Karpas-422 (cell line): ENCODE data around the gene NPPA. TPM values are rescaled to one million over a fixed set of nuclear protein-coding genes. Genes with fewer than 3 reads are reported as not detected.

ENCODE experiments used
- DNase-seq: peaks from one replicate; pipeline ENCODE4 v3.0.0-alpha.2; 2015
- H2AFZ ChIP-seq: fragments of 200-600 bp; sonication (generic); 2 replicates; pipeline ENCODE4 v1.6.1; 2014; ENCODE audit warnings: antibody characterized with exemption, low read length, mixed read lengths
- H3K27ac ChIP-seq: fragments of 200-600 bp; sonication (generic); 2 replicates; pipeline ENCODE4 v1.5.1; 2014; ENCODE audit warnings: mild to moderate bottlenecking, low read length, moderate library complexity
- H3K27me3 ChIP-seq: fragments of 200-600 bp; sonication (generic); 2 replicates; pipeline ENCODE4 v1.6.1; 2014; ENCODE audit warnings: low read length, mixed read lengths
- H3K36me3 ChIP-seq: fragments of 200-600 bp; sonication (generic); 2 replicates; pipeline ENCODE4 v1.6.1; 2014; ENCODE audit warnings: low read length, mixed read lengths; ENCODE audit not compliant: insufficient read depth
- H3K4me1 ChIP-seq: fragments of 200-600 bp; sonication (generic); 2 replicates; pipeline ENCODE4 v1.6.1; 2014; ENCODE audit warnings: mild to moderate bottlenecking, low read length, mixed read lengths
- H3K4me2 ChIP-seq: fragments of 200-600 bp; sonication (generic); 2 replicates; pipeline ENCODE4 v1.6.1; 2014; ENCODE audit warnings: low read length, low read depth, mild to moderate bottlenecking; ENCODE audit not compliant: poor library complexity, severe bottlenecking
- H3K4me3 ChIP-seq: fragments of 200-600 bp; sonication (generic); 2 replicates; pipeline ENCODE4 v1.5.1; 2014; ENCODE audit warnings: mild to moderate bottlenecking, antibody characterized with exemption, low read length, mixed read lengths
- H3K79me2 ChIP-seq: fragments of 200-600 bp; sonication (generic); 2 replicates; pipeline ENCODE4 v1.6.1; 2014; ENCODE audit warnings: mild to moderate bottlenecking, low read length, mixed read lengths
- H3K9ac ChIP-seq: fragments of 200-600 bp; sonication (generic); 2 replicates; pipeline ENCODE4 v1.6.0; 2014; ENCODE audit warnings: low read length
- H3K9me2 ChIP-seq: fragments of 200-600 bp; sonication (generic), shearing (Covaris generic); replicated peaks from 2 replicates; pipeline ENCODE4 v1.6.0; 2014; ENCODE audit warnings: mild to moderate bottlenecking, low read length, moderate library complexity; ENCODE audit not compliant: insufficient read depth
- H3K9me3 ChIP-seq: fragments of 300-700, 200-600 bp; sonication (generic); 2 replicates; pipeline ENCODE4 v1.6.1; 2014; ENCODE audit warnings: low read length, mixed read lengths
- H4K20me1 ChIP-seq: fragments of 200-600 bp; sonication (generic); 2 replicates; pipeline ENCODE4 v1.6.1; 2014; ENCODE audit warnings: mild to moderate bottlenecking, antibody characterized with exemption, low read length, low read depth; ENCODE audit not compliant: insufficient read depth
- total RNA-seq: library from RNA; depleted of rRNA; stranded (reverse); fragments of >200 nt; shearing (Covaris generic); gene quantifications from 2 replicates; pipeline ENCODE4 v1.2.3, GENCODE V29; 2014; ENCODE audit warnings: low replicate concordance

The NPPA gene
- total RNA-seq, 1 experiment from 2014 or later, result not detected

GRCh38 chr1:11835441-11836225, 11.9 kb downstream of the NPPA start:
- Histone ChIP-seq H3K36me3 (peaks cover 16% of the 10 kb centered on the region; the same call in 1 of the 2 replicates), H4K20me1 (peaks cover 8% of the 10 kb centered on the region; the same call in 1 of the 2 replicates), H3K9ac (no peak overlapping the region), H3K79me2 (no peaks in the 10 kb centered on the region), H3K4me3 (no peak overlapping the region), H2AFZ (no peak overlapping the region), H3K9me2 (no peaks in the 10 kb centered on the region), H3K4me1 (peaks cover 4% of the 10 kb centered on the region), H3K27ac (no peak overlapping the region), H3K27me3 (no peaks in the 10 kb centered on the region), H3K4me2 (no peak overlapping the region), H3K9me3 (no peaks in the 10 kb centered on the region)
- no peak for DNase-seq

DNA sequence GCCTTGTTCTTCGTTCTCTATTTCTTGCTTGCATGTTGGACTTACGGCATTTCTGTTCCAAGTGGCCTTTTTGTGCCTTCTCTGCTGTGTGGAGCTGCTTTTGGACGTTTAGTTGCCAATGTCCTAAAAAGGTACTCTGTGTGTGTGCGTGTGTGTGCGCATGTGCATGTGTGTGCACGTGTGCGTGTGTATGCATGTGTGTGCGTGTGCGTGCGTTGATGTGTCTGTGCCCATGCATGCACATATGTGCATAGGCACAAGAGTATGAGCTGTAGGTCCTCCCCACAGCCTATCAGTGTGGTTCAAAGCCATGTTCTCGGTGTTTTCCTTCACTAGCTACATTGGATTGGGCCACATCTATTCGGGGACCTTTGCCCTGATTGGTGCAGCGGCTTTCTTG, 13.7 kb downstream of the NPPA start:
- Histone ChIP-seq H3K36me3 (peaks cover 9% of the 10 kb centered on the region), H3K9ac (no peak overlapping the region)

DNA sequence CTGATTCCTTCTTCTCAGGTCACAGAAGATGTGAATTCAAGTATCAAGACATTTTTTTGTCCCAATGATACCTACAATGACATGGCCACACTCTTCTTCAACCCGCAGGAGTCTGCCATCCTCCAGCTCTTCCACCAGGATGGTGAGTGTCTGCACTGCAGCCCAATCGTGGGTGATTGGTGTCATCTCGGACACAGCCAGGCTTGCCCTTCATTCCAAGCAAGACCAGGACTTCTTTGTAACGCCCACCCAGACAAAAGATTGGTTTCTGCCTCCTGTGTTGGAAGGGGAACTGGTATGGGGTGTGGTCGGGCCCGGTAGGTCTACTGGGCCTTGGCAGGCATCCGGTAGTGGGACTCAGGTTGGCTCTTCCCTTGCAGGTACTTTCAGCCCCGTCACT, 14.1 kb downstream of the NPPA start:
- no peak overlapping the region for H3K9ac ChIP-seq
- peaks cover 7% of the 10 kb centered on the region; the same call in 1 of the 2 replicates for H4K20me1 ChIP-seq
- peaks cover 10% of the 10 kb centered on the region for H3K36me3 ChIP-seq
- H2AFZ ChIP-seq, result no peak overlapping the region
- no peaks in the 10 kb centered on the region for H3K9me2 ChIP-seq
- H3K4me1 ChIP-seq, result no peaks in the 10 kb centered on the region
- no peaks in the 10 kb centered on the region for H3K27me3 ChIP-seq
- no peaks in the 10 kb centered on the region for H3K9me3 ChIP-seq
- no peak overlapping the region for H3K4me3 ChIP-seq
- H3K79me2 ChIP-seq, result no peaks in the 10 kb centered on the region
- no peak for DNase-seq
- no peak overlapping the region for H3K4me2 ChIP-seq
- no peak overlapping the region for H3K27ac ChIP-seq

More for the DNA sequence above, 13.7 kb downstream of the NPPA start:
- Histone ChIP-seq H3K9me2 (no peaks in the 10 kb centered on the region), H3K79me2 (no peaks in the 10 kb centered on the region), H3K9me3 (no peaks in the 10 kb centered on the region), H3K4me3 (no peak overlapping the region), H3K4me2 (no peak overlapping the region), H2AFZ (no peak overlapping the region), H3K27me3 (no peaks in the 10 kb centered on the region), H3K27ac (no peak overlapping the region), H3K4me1 (no peaks in the 10 kb centered on the region), H4K20me1 (peaks cover 8% of the 10 kb centered on the region; the same call in 1 of the 2 replicates)
- no peak for DNase-seq

DNA sequence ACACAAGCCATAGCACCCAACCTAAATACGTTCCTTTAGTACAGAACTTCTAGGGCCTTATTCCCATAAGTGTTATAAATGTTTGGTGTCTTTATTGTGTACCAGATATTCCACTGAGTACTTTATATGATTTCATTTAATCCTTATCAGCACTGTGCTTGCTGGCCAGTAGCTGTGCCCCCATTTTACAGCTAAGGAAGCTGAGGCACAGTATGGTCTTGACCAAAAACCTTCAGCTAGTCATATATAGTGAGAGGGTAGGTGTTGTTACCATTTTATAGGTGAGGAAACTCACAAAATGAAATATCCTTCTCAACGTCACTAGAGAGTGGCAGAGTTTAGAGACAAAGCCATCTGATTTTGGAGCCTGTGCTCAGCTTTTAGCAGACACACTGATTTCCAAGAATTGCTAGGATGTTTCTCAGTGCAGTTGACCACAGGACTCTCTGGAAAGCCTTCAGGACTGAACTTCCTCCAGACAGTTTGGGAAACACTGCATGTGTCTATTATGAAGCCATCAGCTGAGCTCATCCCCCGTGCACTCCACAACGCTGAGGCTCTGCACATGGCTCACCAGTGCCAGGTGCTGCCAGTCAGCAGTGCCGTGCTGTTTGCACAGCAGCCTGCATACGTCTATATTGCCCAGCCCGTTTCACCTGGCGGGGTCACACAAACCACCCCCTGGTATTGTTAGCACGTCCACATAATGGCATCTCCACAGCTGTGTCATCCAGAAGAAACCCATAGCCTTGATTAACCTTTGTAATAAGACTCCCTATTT, 15.4 kb downstream of the NPPA start:
- no peaks in the 10 kb centered on the region for H3K27me3 ChIP-seq
- no peak for DNase-seq
- H3K79me2 ChIP-seq, result no peaks in the 10 kb centered on the region
- peaks cover 14% of the 10 kb centered on the region for H3K36me3 ChIP-seq
- no peaks in the 10 kb centered on the region for H3K9me2 ChIP-seq
- H3K4me3 ChIP-seq, result no peak overlapping the region
- H3K27ac ChIP-seq, result no peak overlapping the region
- H3K4me2 ChIP-seq, result no peak overlapping the region
- H3K9ac ChIP-seq, result no peak overlapping the region
- H2AFZ ChIP-seq, result no peak overlapping the region
- H3K9me3 ChIP-seq, result no peaks in the 10 kb centered on the region
- H4K20me1 ChIP-seq, result peaks cover 6% of the 10 kb centered on the region; the same call in 1 of the 2 replicates
- no peaks in the 10 kb centered on the region for H3K4me1 ChIP-seq

DNA sequence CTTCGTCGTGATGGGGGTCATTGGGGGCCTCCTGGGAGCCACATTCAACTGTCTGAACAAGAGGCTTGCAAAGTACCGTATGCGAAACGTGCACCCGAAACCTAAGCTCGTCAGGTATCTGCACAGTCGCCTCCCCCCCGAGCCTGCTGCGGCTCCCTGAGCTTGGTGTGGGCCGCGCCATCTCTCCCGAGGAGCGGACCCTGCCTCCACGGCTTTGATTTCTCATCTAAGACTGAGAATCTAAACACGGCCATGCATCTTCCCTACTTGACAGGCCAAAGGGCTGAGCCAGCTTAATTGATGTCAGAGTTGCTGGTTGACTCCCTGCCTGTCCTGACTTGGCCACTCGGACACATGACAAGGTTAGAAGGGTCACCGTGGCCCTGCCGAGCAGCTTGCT, 19.1 kb downstream of the NPPA start:
- H2AFZ ChIP-seq, result no peak overlapping the region
- H3K9me3 ChIP-seq, result no peaks in the 10 kb centered on the region
- no peaks in the 10 kb centered on the region for H4K20me1 ChIP-seq
- H3K4me2 ChIP-seq, result no peak overlapping the region
- H3K9ac ChIP-seq, result no peak overlapping the region
- no peak overlapping the region for H3K4me3 ChIP-seq
- H3K9me2 ChIP-seq, result no peaks in the 10 kb centered on the region
- no peaks in the 10 kb centered on the region for H3K4me1 ChIP-seq
- H3K27ac ChIP-seq, result no peak overlapping the region
- H3K27me3 ChIP-seq, result no peaks in the 10 kb centered on the region
- H3K79me2 ChIP-seq, result no peaks in the 10 kb centered on the region
- peaks cover 14% of the 10 kb centered on the region for H3K36me3 ChIP-seq
- DNase-seq, result no peak

DNA sequence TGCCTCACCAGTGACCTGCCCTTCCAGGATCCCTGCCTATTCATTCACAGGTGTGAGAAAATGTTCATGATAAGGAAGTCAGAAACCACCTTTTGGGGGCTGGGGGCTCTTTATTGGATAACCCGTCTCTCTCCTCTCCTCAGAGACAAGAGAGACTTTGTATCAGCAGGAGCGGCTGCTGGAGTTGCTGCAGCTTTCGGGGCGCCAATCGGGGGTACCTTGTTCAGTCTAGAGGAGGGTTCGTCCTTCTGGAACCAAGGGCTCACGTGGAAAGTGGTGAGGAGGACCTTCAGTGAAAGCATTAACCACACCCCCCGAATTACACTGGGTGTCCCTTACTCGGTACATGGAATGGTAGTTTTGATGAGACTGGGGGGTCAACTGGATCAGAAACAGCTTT, 20.6 kb downstream of the NPPA start:
- Histone ChIP-seq H3K27ac (no peak overlapping the region), H3K9ac (no peak overlapping the region), H3K36me3 (peaks cover 12% of the 10 kb centered on the region), H3K27me3 (no peaks in the 10 kb centered on the region), H3K9me2 (no peaks in the 10 kb centered on the region), H3K4me2 (no peak overlapping the region), H4K20me1 (no peaks in the 10 kb centered on the region), H3K4me1 (no peaks in the 10 kb centered on the region), H3K79me2 (no peaks in the 10 kb centered on the region), H3K4me3 (no peak overlapping the region), H3K9me3 (no peaks in the 10 kb centered on the region), H2AFZ (no peak overlapping the region)
- DNase-seq, result no peak

- no peak overlapping the region for H3K9ac ChIP-seq
- peaks cover 10% of the 10 kb centered on the region for H3K36me3 ChIP-seq
- no peaks in the 10 kb centered on the region for H3K4me1 ChIP-seq
- H3K27me3 ChIP-seq, result no peaks in the 10 kb centered on the region
- DNase-seq, result no peak
- no peaks in the 10 kb centered on the region for H3K9me2 ChIP-seq
- H4K20me1 ChIP-seq, result no peaks in the 10 kb centered on the region
- no peaks in the 10 kb centered on the region for H3K79me2 ChIP-seq
- no peaks in the 10 kb centered on the region for H3K9me3 ChIP-seq
- no peak overlapping the region for H3K4me3 ChIP-seq
- no peak overlapping the region for H3K4me2 ChIP-seq
- H2AFZ ChIP-seq, result no peak overlapping the region
- H3K27ac ChIP-seq, result no peak overlapping the region
These were observed 22.5 kb downstream of the NPPA start for GRCh38 chr1:11825131-11825530.

DNA sequence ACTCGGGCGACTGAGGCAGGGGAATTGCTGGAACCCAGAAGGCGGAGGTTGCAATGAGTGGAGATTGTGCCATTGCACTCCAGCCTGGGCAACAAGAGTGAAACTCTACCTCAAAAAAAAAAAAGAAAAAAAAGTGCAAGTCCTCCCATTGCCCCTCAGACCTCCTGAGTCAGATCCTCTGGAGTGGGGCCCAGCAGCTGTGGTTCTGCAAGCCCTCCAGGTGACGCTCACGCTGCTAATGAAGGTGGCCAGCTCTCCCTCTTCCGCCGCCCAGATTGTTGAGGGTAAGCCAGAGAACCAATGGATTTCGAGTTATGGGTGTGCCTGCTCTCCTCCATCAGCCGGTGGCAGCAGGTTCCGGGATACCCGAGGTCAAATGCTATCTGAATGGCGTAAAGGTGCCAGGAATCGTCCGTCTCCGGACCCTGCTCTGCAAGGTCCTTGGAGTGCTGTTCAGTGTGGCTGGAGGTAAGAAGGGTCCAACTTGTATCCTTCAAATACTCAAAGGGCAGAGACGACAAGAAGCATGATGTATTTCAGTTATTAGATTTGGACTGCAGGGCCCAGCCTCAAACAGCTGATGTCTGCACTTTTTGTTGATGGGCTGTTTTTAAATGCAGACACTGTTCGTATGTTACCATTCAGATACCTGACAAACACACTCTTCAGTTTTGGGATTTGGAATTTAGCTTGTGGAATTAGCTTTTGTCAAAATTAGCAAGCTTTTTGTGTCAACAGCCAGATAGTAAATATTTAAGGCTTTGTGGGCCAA, 24.0 kb downstream of the NPPA start:
- Histone ChIP-seq H3K9me3 (no peaks in the 10 kb centered on the region), H3K9me2 (no peaks in the 10 kb centered on the region), H3K4me3 (no peak overlapping the region), H2AFZ (no peak overlapping the region), H3K4me1 (no peaks in the 10 kb centered on the region), H3K27me3 (no peaks in the 10 kb centered on the region), H3K9ac (no peak overlapping the region), H3K4me2 (no peak overlapping the region), H4K20me1 (no peaks in the 10 kb centered on the region), H3K36me3 (peaks cover 15% of the 10 kb centered on the region), H3K79me2 (no peaks in the 10 kb centered on the region), H3K27ac (no peak overlapping the region)
- no peak for DNase-seq
